ENCODE data around the gene TSFM. TPM values are rescaled to one million over a fixed set of nuclear protein-coding genes. Genes with fewer than 3 reads are reported as not detected.

TSFM gene
- total and polyA plus RNA-seq, 2 of the 4 experiments (the other 2 are of a cell fraction): 11.5 to 14.0 TPM

DNA sequence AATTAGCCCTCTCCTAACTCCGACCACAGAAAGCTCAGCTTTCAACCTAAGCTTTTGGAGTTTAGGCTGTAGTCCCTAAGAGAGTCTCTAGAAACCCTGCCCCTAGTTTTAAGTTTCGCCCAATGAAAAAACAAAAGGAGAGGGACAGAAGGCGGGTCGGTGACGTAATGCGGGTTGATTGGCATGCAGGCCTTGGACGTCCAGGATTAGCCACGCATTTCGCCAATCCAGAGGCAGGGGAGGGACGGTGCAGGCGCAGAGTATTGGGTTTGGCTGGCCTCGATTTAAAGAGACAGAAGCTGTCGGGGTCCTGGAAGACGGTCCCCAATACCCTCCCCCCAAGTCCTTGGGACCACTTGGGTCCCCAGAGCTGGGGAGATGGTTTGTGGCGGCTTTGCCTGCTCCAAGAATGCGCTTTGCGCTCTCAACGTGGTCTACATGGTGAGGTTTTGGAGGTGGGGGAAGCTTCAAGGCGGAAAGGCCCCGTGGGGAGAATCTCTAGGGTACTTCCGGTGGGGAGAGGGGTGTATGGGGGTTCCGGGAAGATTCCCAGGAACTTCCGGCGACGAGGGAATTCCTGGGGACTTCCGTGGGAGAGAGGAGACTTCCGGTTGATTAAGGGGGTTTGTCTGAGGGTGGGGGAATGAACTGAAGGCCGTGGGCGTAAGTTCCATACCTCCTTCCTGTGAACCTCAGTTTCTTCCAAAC is 37.7 kb upstream of the TSFM start, which contains the start of gene TSPAN31 (continued):
- TF ChIP-seq RFX5 (IDR thresholded peaks at IDR 0.05; ENCODE audit: low read depth, low read length) (peak; percentile 44; the same call in 1 of the 2 replicates), FOS (IDR thresholded peaks at IDR 0.05; ENCODE audit: low read depth, low read length) (no peak), POLR2A (IDR thresholded peaks at IDR 0.05; ENCODE audit: low read depth, low read length) (peak; percentile 81; the same call in 1 of the 2 replicates)

- Histone ChIP-seq H2AK9ac (replicated peaks; ENCODE audit: low read depth, low read length, poor library complexity) (peak overlapping the region; percentile 99), H2AFZ (replicated peaks; ENCODE audit: low read length, poor library complexity) (peak overlapping the region; percentile 96), H3K4me2 (ENCODE audit: low read depth, low read length) (peak overlapping the region; percentile 94), H2AK5ac (ENCODE audit: low read depth, low read length) (peak overlapping the region; percentile 98), H3K36me3 (ENCODE audit: control insufficient read depth, insufficient read depth, low read length) (peaks cover 18% of the 10 kb centered on the region), H3K23ac (ENCODE audit: low read depth, low read length) (peak overlapping the region; percentile 98), H4K5ac (ENCODE audit: low read depth, low read length) (peak overlapping the region; percentile 80), H3K9me3 (ENCODE audit: control insufficient read depth, insufficient read depth, low read length) (no peaks in the 10 kb centered on the region), H4K8ac (ENCODE audit: low read depth in 2 of 2, low read length in 2 of 2) (peak overlapping the region; percentile 74 to 100), H4K20me1 (ENCODE audit: insufficient read depth, low read length) (0 out of 2 replicates have a peak, but pooled peaks cover 3% of the 10 kb centered on the region), H3K18ac (ENCODE audit: low read depth, low read length) (peak overlapping the region; percentile 9; the same call in 1 of the 2 replicates), H3K4me3 (ENCODE audit: insufficient read depth, low read depth, low read length) (peak overlapping the region; percentile 69), H3K27me3 (ENCODE audit: control insufficient read depth, insufficient read depth, low read length) (peaks cover 17% of the 10 kb centered on the region), H3K9ac (ENCODE audit: low read depth, low read length) (peak overlapping the region; percentile 90), H3K4me1 (ENCODE audit: control insufficient read depth, insufficient read depth, low read length) (peaks cover 3% of the 10 kb centered on the region), H3K27ac (ENCODE audit: insufficient read depth, low read length) (peak overlapping the region; percentile 93), H3K56ac (ENCODE audit: extremely low read depth, insufficient read depth, low read length) (peak overlapping the region; percentile 97), H4K91ac (ENCODE audit: insufficient read depth, low read depth, low read length) (peak overlapping the region; percentile 96), H3K9me1 (ENCODE audit: insufficient read depth, low read length) (peaks cover 10% of the 10 kb centered on the region), H3K4ac (ENCODE audit: low read depth, low read length) (peak overlapping the region; percentile 100), H3K79me1 (ENCODE audit: low read depth in 1 of 2, low read length in 2 of 2) (peaks cover 17 to 41% of the 10 kb centered on the region in 2 experiments; a peak in 3 of 4 replicates), H3K14ac (replicated peaks; ENCODE audit: low read depth, low read length) (peak overlapping the region; percentile 100), H2BK15ac (ENCODE audit: low read depth, low read length) (0 out of 3 replicates have a peak overlapping the region, but pooled peaks have one; percentile 9), H2BK120ac (ENCODE audit: low read depth, low read length) (peak overlapping the region; percentile 57), H2BK5ac (ENCODE audit: low read depth, low read length, poor library complexity, severe bottlenecking) (peak overlapping the region; percentile 45), H2BK20ac (ENCODE audit: low read depth, low read length) (peak overlapping the region; percentile 28; the same call in 1 of the 2 replicates)
- in situ Hi-C loops (cut with MboI; ENCODE audit: low sequenced_read_pairs) (no loop called here), intact Hi-C loops (cut with micrococcal nuclease) (no loop called here), dilution Hi-C loops (cut with HindIII; ENCODE audit: low sequenced_read_pairs, unreplicated experiment) (no loop called here)
- WGBS, 2 experiments (ENCODE audit: extremely low coverage in 2 of 2, insufficient read length in 1 of 2): no CpG with 5 or more reads among the region's 8 CpGs
- BruUV-seq (replicated peaks): no TSS peak
- CTCF ChIA-PET: interaction anchor here (1.9 kb wide), 1 partner anchor 9 kb away, joined by 6 read pairs; no protein-coding TSS in a partner anchor
- POLR2A ChIA-PET (ENCODE audit: unreplicated experiment): no interaction called here
- DNase-seq (peak; percentile 7), ATAC-seq (ENCODE audit: low read depth) (no peak)
- no peak for TF ChIP-seq RCOR1 (IDR thresholded peaks at IDR 0.05; ENCODE audit: insufficient replicate concordance, low read length)
- TF ChIP-seq SMC3 (IDR thresholded peaks at IDR 0.05; ENCODE audit: low read depth, low read length): no peak
These were observed 37.1 kb upstream of the TSFM start for GRCh38 chr12:57745485-57745881.
